ENCODE data around the gene CAD.

DNA sequence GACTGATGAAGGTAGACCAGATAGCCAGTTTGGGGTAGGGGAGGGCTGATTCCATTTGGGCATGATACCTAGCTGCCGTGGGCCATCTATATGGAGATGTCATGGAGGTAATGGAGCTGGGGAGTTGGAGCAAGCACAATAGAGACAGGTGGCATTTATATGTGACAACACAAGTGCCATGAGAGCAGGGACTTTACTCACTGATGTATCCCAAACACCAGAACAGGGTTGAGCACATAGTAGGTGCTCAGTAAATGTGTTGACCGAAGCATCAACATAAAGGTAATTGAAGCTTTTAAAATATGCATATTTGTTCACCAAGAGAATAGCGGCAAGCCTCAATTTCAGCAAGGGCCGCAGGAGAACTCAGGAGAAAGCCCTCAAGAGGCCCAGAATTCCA lies 30.7 kb downstream of the CAD start:
- TF ChIP-seq, protein P1, sequence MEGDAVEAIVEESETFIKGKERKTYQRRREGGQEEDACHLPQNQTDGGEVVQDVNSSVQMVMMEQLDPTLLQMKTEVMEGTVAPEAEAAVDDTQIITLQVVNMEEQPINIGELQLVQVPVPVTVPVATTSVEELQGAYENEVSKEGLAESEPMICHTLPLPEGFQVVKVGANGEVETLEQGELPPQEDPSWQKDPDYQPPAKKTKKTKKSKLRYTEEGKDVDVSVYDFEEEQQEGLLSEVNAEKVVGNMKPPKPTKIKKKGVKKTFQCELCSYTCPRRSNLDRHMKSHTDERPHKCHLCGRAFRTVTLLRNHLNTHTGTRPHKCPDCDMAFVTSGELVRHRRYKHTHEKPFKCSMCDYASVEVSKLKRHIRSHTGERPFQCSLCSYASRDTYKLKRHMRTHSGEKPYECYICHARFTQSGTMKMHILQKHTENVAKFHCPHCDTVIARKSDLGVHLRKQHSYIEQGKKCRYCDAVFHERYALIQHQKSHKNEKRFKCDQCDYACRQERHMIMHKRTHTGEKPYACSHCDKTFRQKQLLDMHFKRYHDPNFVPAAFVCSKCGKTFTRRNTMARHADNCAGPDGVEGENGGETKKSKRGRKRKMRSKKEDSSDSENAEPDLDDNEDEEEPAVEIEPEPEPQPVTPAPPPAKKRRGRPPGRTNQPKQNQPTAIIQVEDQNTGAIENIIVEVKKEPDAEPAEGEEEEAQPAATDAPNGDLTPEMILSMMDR (conservative IDR thresholded peaks at IDR 0.05) = no peak
- TF ChIP-seq EZH2 (IDR thresholded peaks at IDR 0.05; ENCODE audit: low read depth) = no peak
